HepG2 (cell line): ENCODE data around the gene DHX8. TPM values are rescaled to one million over a fixed set of nuclear protein-coding genes. Genes with fewer than 3 reads are reported as not detected.
"Not testable (repeated sequence)": the region's sequence is repeated elsewhere in the genome, so short reads cannot be mapped to it uniquely, and the experiment has no call there.

ENCODE experiments used
- ATAC-seq: fragments of 200-7000 bp; cut with Tn5 transposase; 3 replicates; pipeline ENCODE4 v1.9.1; 2020; ENCODE audit warnings: mild to moderate bottlenecking, moderate library complexity
- BruUV-seq: library from RNA; stranded (reverse); fragments of 400-500 nt; replicated peaks from 2 replicates; lab custom pipeline; 2021; lab: Mats Ljungman, UMichigan
- CTCF ChIA-PET: fragments of 300-600 bp; formaldehyde crosslinking; extraction: SDS; loops from one replicate; lab custom pipeline; 2021; ENCODE audit warnings: low total read pairs, inconsistent platforms, low intra/inter-chr PET ratio; lab: Yijun Ruan, JAX
- POLR2A ChIA-PET: fragments of 350-600 bp; sonication (Branson Sonifier 250); formaldehyde crosslinking; loops from one replicate; lab custom pipeline; 2020; ENCODE audit warnings: antibody characterized with exemption, inconsistent platforms; lab: Yijun Ruan, JAX
- DNase-seq: peaks from one replicate; pipeline ENCODE4 v3.0.0-alpha.2; 2015; ENCODE audit warnings: low spot score
- FAIRE-seq: peaks from 3 replicates; lab custom pipeline; 2011; peaks lifted over from hg19 to GRCh38; lab: Jason Lieb, UNC
- H2AFZ ChIP-seq: one replicate; pipeline ENCODE4 v1.6.1; 2011; ENCODE audit warnings: low read length, inconsistent platforms
- H3K27ac ChIP-seq: fragments of 300-600 bp; 3 replicates; pipeline ENCODE4 v1.8.0; 2011; ENCODE audit warnings: mixed run types, mild to moderate bottlenecking, mixed read lengths, low read length, inconsistent platforms; ENCODE audit not compliant: insufficient read depth; ENCODE audit errors: extremely low read length
- H3K27me3 ChIP-seq, 2 experiments: fragments of 200-600 bp in 1 of 2; 2 replicates in 1 of 2; 3 replicates in 1 of 2; pipeline versions ENCODE4 v1.6.0 to v1.8.0; 2011; ENCODE audit warnings: low read length in 2 of 2, mild to moderate bottlenecking in 2 of 2, moderate library complexity in 2 of 2, inconsistent platforms in 1 of 2; ENCODE audit not compliant: insufficient read depth in 2 of 2, control insufficient read depth in 1 of 2
- H3K36me3 ChIP-seq, 2 experiments: fragments of 200-600 bp in 1 of 2; replicated peaks in 1 of 2; 2 replicates in 1 of 2; 3 replicates in 1 of 2; pipeline versions ENCODE4 v1.5.1 to v1.8.0; 2011; ENCODE audit warnings: low read length in 2 of 2, inconsistent platforms in 1 of 2; ENCODE audit not compliant: insufficient read depth in 2 of 2, control insufficient read depth in 1 of 2
- H3K4me1 ChIP-seq: 2 replicates; pipeline ENCODE4 v1.5.1; 2012; ENCODE audit warnings: low read length, inconsistent platforms; ENCODE audit not compliant: insufficient read depth
- H3K4me2 ChIP-seq: 2 replicates; pipeline ENCODE4 v1.6.0; 2011; ENCODE audit warnings: low read depth, low read length, inconsistent platforms
- H3K4me3 ChIP-seq, 3 experiments: fragments of 200-600 bp in 1 of 3; sonication (generic), shearing (Covaris generic) in 1 of 3; replicated peaks in 1 of 3; 2 replicates each; pipeline ENCODE4 v1.5.1; 2011 to 2016; ENCODE audit warnings: low read length in 3 of 3, inconsistent platforms in 2 of 3, low read depth in 2 of 3, mild to moderate bottlenecking in 2 of 3, control low read depth in 1 of 3, mixed read lengths in 1 of 3; ENCODE audit not compliant: insufficient read depth in 1 of 3
- H3K79me2 ChIP-seq: one replicate; pipeline ENCODE4 v1.6.1; 2011; ENCODE audit warnings: low read length, inconsistent platforms; ENCODE audit not compliant: insufficient read depth
- H3K9ac ChIP-seq: 2 replicates; pipeline ENCODE4 v1.6.0; 2011; ENCODE audit warnings: mild to moderate bottlenecking, low read depth, low read length, inconsistent platforms; ENCODE audit not compliant: insufficient read depth
- H3K9me3 ChIP-seq: 2 replicates; pipeline ENCODE4 v1.5.1; 2012; ENCODE audit warnings: mild to moderate bottlenecking, low read length
- H4K20me1 ChIP-seq: 2 replicates; pipeline ENCODE4 v1.6.0; 2011; ENCODE audit warnings: inconsistent platforms, mild to moderate bottlenecking, low read length, moderate library complexity; ENCODE audit not compliant: insufficient read depth
- DZIP1 ChIP-seq: sonication (generic); formaldehyde crosslinking; IDR thresholded peaks from 2 replicates; pipeline ENCODE4 v1.5.0; 2020; ENCODE audit warnings: mild to moderate bottlenecking, missing genetic modification reagents
- HIVEP1 ChIP-seq: sonication (generic); formaldehyde crosslinking; IDR thresholded peaks from 2 replicates; pipeline ENCODE4 v1.4.0; 2020; ENCODE audit warnings: mild to moderate bottlenecking, missing genetic modification reagents
- HNRNPL ChIP-seq: fragments of 200-400 bp; formaldehyde crosslinking; IDR thresholded peaks from 2 replicates; pipeline ENCODE4 v1.6.1; 2017; ENCODE audit warnings: mild to moderate bottlenecking, low read depth, low read length
- ZFY ChIP-seq: sonication (generic); formaldehyde crosslinking; IDR thresholded peaks from 2 replicates; pipeline ENCODE4 v1.4.0; 2020; ENCODE audit warnings: missing genetic modification reagents
- ZNF136 ChIP-seq: sonication (generic); formaldehyde crosslinking; IDR thresholded peaks from 2 replicates; pipeline ENCODE4 v1.8.1; 2022; ENCODE audit warnings: low read depth, mild to moderate bottlenecking, moderate library complexity, missing genetic modification reagents
- ZNF280B ChIP-seq: sonication (generic); formaldehyde crosslinking; IDR thresholded peaks from 2 replicates; pipeline ENCODE4 v1.5.0; 2020; ENCODE audit warnings: missing genetic modification reagents, mild to moderate bottlenecking, borderline replicate concordance
- ZNF768 ChIP-seq: sonication (generic); formaldehyde crosslinking; IDR thresholded peaks from 2 replicates; pipeline ENCODE4 v1.4.0; 2020; ENCODE audit warnings: missing genetic modification reagents
- WGBS: methylation state at CpG from one replicate; pipeline ENCODE4 v1.1.6; 2017; ENCODE audit warnings: low lambda C conversion rate; 5-methylcytosine and 5-hydroxymethylcytosine counted together
- in situ Hi-C: cut with HindIII; loops from 2 replicates; pipeline ENCODE4 v1.10.0; 2017; ENCODE audit warnings: low pct_unique_long_range_greater_than_20kb; ENCODE audit not compliant: extremely low pct_ligation_motif_present
- intact Hi-C: fragments of 100-400 bp; cut with micrococcal nuclease; formaldehyde crosslinking; loops from one replicate; pipeline ENCODE4 v1.10.0; 2022; ENCODE audit not compliant: unreplicated experiment
- polyA plus RNA-seq, 8 experiments: library from polyadenylated mRNA; depleted of rRNA in 3 of 8; stranded (reverse) in 7 of 8; unstranded in 1 of 8; fragments of >200 nt; fragmentation: Illumina TruSeq in 4 of 8; extraction: Trizol in 4 of 8; gene quantifications; 2 replicates each; pipeline versions ENCODE4 v1.2.1 to v1.2.3, GENCODE V29; 2011 to 2016; ENCODE audit warnings: low read depth in 4 of 8, missing spikeins in 1 of 8, mixed read lengths in 1 of 8; ENCODE audit not compliant: insufficient read depth in 1 of 8
- total RNA-seq, 5 experiments: library from RNA; depleted of rRNA; stranded (reverse); fragments of >200 nt; fragmentation: Illumina TruSeq; extraction: Trizol; gene quantifications; 2 replicates each; pipeline ENCODE4 v1.2.3, GENCODE V29; 2016; ENCODE audit warnings: low read depth in 1 of 5
- TF ChIP-seq, protein P1 (sequence below): sonication (generic); formaldehyde crosslinking; IDR thresholded peaks from 2 replicates; pipeline ENCODE4 v1.5.1; 2020; ENCODE audit warnings: mild to moderate bottlenecking, missing genetic modification reagents, moderate library complexity

DHX8 gene
- total and polyA plus RNA-seq, 2 of the 13 experiments (the other 11 are each of a cell fraction or from before 2014, with no cell fraction given) = 24.8 to 48.9 TPM

DNA sequence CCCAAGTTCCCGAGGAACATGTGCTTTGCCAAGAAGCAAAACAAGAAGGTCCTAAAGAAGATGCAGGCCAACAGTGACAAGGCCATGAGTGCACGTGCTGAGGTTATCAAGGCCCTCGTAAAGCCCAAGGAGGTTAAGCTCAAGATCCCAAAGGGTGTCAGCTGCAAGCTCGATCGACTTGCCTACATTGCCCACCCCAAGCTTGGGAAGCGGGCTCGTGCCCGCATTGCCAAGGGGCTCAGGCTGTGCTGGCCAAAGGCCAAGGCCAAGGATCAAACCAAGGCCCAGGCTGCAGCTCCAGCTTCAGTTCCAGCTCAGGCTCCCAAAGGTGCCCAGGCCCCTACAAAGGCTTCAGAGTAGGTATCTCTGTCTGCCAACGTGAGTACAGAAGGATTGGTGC is 7.5 kb upstream of the DHX8 start:
- in situ Hi-C loops, H3K27me3 ChIP-seq, ATAC-seq, H3K4me3 ChIP-seq, BruUV-seq, DNase-seq, H3K9me3 ChIP-seq, intact Hi-C loops, CTCF ChIA-PET, H3K36me3 ChIP-seq, FAIRE-seq, H3K79me2 ChIP-seq, H4K20me1 ChIP-seq: not testable (repeated sequence)
- peak overlapping the region; percentile 48 for H3K4me2 ChIP-seq
- H3K4me1 ChIP-seq = peaks cover 68% of the 10 kb centered on the region
- POLR2A ChIA-PET = interaction anchor here (0.6 to 12.7 kb wide), 10 partner anchors 8 to 115 kb away, joined by 3 to 485 read pairs (median 4); partner anchors contain the start of genes ARL4D and DHX8
- peak overlapping the region; percentile 43 for H3K27ac ChIP-seq
- whole genome bisulfite sequencing = 94% methylated on average over 9 of the region's 9 CpGs
- H2AFZ ChIP-seq = peak overlapping the region; percentile 7
- H3K9ac ChIP-seq = 0 out of 2 replicates have a peak overlapping the region, but pooled peaks have one; percentile 10
- TF ChIP-seq HIVEP1 (CRISPR knock-in tag) = 0 out of 2 replicates have a peak, but pooled peaks have one; percentile 23
- peak; percentile 59; the same call in 1 of the 2 replicates for TF ChIP-seq HNRNPL
- peak; percentile 28; the same call in 1 of the 2 replicates for TF ChIP-seq ZFY (CRISPR knock-in tag)
- TF ChIP-seq ZNF768 = peak; percentile 12; the same call in 1 of the 2 replicates
- TF ChIP-seq DZIP1 = peak; percentile 83; the same call in 1 of the 2 replicates
- TF ChIP-seq, protein P1, sequence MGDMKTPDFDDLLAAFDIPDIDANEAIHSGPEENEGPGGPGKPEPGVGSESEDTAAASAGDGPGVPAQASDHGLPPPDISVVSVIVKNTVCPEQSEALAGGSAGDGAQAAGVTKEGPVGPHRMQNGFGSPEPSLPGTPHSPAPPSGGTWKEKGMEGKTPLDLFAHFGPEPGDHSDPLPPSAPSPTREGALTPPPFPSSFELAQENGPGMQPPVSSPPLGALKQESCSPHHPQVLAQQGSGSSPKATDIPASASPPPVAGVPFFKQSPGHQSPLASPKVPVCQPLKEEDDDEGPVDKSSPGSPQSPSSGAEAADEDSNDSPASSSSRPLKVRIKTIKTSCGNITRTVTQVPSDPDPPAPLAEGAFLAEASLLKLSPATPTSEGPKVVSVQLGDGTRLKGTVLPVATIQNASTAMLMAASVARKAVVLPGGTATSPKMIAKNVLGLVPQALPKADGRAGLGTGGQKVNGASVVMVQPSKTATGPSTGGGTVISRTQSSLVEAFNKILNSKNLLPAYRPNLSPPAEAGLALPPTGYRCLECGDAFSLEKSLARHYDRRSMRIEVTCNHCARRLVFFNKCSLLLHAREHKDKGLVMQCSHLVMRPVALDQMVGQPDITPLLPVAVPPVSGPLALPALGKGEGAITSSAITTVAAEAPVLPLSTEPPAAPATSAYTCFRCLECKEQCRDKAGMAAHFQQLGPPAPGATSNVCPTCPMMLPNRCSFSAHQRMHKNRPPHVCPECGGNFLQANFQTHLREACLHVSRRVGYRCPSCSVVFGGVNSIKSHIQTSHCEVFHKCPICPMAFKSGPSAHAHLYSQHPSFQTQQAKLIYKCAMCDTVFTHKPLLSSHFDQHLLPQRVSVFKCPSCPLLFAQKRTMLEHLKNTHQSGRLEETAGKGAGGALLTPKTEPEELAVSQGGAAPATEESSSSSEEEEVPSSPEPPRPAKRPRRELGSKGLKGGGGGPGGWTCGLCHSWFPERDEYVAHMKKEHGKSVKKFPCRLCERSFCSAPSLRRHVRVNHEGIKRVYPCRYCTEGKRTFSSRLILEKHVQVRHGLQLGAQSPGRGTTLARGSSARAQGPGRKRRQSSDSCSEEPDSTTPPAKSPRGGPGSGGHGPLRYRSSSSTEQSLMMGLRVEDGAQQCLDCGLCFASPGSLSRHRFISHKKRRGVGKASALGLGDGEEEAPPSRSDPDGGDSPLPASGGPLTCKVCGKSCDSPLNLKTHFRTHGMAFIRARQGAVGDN (CRISPR knock-in tag) = peak; percentile 61
- peak; percentile 42; the same call in 1 of the 2 replicates for TF ChIP-seq ZNF136
- peak; percentile 55; the same call in 1 of the 2 replicates for TF ChIP-seq ZNF280B (CRISPR knock-in tag)
